Adrenal gland (tissue), 12 donors: ENCODE data around the gene IGF2R. TPM values are rescaled to one million over a fixed set of nuclear protein-coding genes. Genes with fewer than 3 reads are reported as not detected.

Experiments
- DNase-seq, 7 donors: peaks; one replicate each; pipeline ENCODE4 v3.0.0-alpha.2; 2019 to 2020
- H3K27ac ChIP-seq, 5 donors: fragments of 200-600 bp; sonication (generic) in 4 of 5; 1 replicate in 3 of 5; 2 replicates in 2 of 5; pipeline versions ENCODE4 v1.5.1 to v1.8.0; 2016 to 2020; ENCODE audit warnings: mild to moderate bottlenecking in 1 of 5
- H3K27me3 ChIP-seq: fragments of 200-600 bp; 2 replicates; pipeline ENCODE4 v1.8.0; 2021
- H3K36me3 ChIP-seq, 2 donors: fragments of 200-600 bp; replicated peaks in 1 of 2; 1 replicate in 1 of 2; 2 replicates in 1 of 2; pipeline versions ENCODE4 v1.5.1 to v1.8.0; 2018 to 2022
- H3K4me1 ChIP-seq, 2 donors: fragments of 200-600 bp; replicated peaks in 1 of 2; 1 replicate in 1 of 2; 2 replicates in 1 of 2; pipeline versions ENCODE4 v1.5.1 to v1.8.0; 2018 to 2021
- H3K4me3 ChIP-seq, 4 donors: fragments of 200-600 bp; sonication (generic) in 3 of 4; one replicate each; pipeline ENCODE4 v1.5.1; 2016 to 2018
- H3K9me3 ChIP-seq, 3 donors: fragments of 200-600 bp; sonication (generic) in 1 of 3; replicated peaks in 1 of 3; 1 replicate in 2 of 3; 2 replicates in 1 of 3; pipeline versions ENCODE4 v1.5.1 to v1.8.0; 2016 to 2021
- POLR2A ChIP-seq, 2 donors: fragments of 450-650 bp; IDR thresholded peaks; one replicate each; pipeline ENCODE4 v1.6.1; 2017; ENCODE audit warnings: antibody characterized with exemption in 2 of 2, mild to moderate bottlenecking in 2 of 2, moderate library complexity in 1 of 2
- WGBS, 4 donors: extraction: QIAGEN DNeasy Blood & Tissue Kit in 2 of 4; methylation state at CpG; one replicate each; pipeline versions ENCODE4 v1.1.5 to v1.1.7; 2013 to 2017; 5-methylcytosine and 5-hydroxymethylcytosine counted together
- intact Hi-C, 2 donors: fragments of 100-400 bp; cut with DNase I; formaldehyde crosslinking; loops; one replicate each; pipeline versions ENCODE4 v1.14.1 to v1.15.0; 2022 to 2023
- polyA plus RNA-seq, 3 donors: library from polyadenylated mRNA; stranded (reverse); fragments of 200-250 nt in 2 of 3; fragments of 350-450 nt in 1 of 3; fragmentation: Illumina TruSeq in 1 of 3; extraction: RNeasy Lipid Tissue Mini Kit (QIAGEN cat#74804) in 1 of 3; gene quantifications; one replicate each; pipeline ENCODE4 v1.2.3, GENCODE V29; 2013 to 2014
- total RNA-seq, 9 donors: library from RNA; depleted of rRNA in 4 of 9; stranded (reverse); fragments of >200 nt in 4 of 9; fragments of 120-200 nt in 1 of 9; fragmentation: NEBNext Ultra II Directional in 1 of 9; extraction: Animal tissue kit (Norgen Biotek cat#: 25700) in 1 of 9; gene quantifications; one replicate each; pipeline versions ENCODE4 v1.1.0 to v1.2.4, GENCODE V29; 2013 to 2023
- TF ChIP-seq, protein P1 (sequence below), 6 experiments: fragments of 450-650 bp in 4 of 6; fragments of 200-600 bp in 2 of 6; sonication (generic) in 1 of 6; IDR thresholded peaks; 1 replicate in 5 of 6; 2 replicates in 1 of 6; pipeline versions ENCODE4 v1.5.1 to v1.8.0; 2016 to 2021; ENCODE audit warnings: antibody characterized with exemption in 6 of 6, mild to moderate bottlenecking in 2 of 6, moderate library complexity in 1 of 6
- donor health status: healthy with polysubstance abuse.
- donor health status: Bipolar disorder and iron deficiency.
- donor health status: DM: yes; HTN: yes; CAD: no.
- donor health status: DM: no; HTN: no; CAD: no.
- donor health status: DM: no; HTN: no; CAD: no.
- donor health status: DM: yes; HTN: yes; CAD: no.

IGF2R gene
- total and polyA plus RNA-seq, 12 donors, result 17.1 to 154 (median 89.8) TPM

DNA sequence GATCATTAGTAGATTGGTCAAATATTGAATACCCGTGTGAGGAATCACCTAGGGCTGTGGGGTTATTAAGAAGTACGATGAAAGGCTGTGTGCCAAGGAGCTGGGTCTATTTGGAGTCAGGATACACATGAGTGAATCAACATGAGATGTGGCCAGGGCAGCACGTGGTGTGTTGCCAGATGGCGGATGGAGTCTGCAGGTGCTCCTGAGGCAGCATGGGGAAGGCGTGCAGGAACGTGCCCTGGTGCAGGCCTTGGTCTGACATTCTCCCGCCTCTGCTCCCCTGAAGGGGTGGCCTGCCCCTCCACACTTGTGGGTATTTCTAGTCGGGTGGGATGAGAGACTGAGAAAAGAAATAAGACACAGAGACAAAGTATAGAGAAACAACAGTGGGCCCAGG, 113.7 kb downstream of the IGF2R start:
- intact Hi-C loops, result loop anchor here (5.0 to 10.0 kb wide), 2 partner anchors 220 to 372 kb away; no protein-coding TSS in a partner anchor
- no peak overlapping the region for H3K27ac ChIP-seq
- no peaks in the 10 kb centered on the region for H3K27me3 ChIP-seq
- 83 to 93% (median 90%) methylated on average over 8 of the region's 8 CpGs for WGBS, 4 donors
- no peak for DNase-seq
- H3K4me1 ChIP-seq, result no peaks in the 10 kb centered on the region
- no peaks in the 10 kb centered on the region for H3K9me3 ChIP-seq
- no peak overlapping the region for H3K4me3 ChIP-seq
- H3K36me3 ChIP-seq, result peaks cover 0 to 96% of the 10 kb centered on the region in 2 donors
- TF ChIP-seq, protein P1, sequence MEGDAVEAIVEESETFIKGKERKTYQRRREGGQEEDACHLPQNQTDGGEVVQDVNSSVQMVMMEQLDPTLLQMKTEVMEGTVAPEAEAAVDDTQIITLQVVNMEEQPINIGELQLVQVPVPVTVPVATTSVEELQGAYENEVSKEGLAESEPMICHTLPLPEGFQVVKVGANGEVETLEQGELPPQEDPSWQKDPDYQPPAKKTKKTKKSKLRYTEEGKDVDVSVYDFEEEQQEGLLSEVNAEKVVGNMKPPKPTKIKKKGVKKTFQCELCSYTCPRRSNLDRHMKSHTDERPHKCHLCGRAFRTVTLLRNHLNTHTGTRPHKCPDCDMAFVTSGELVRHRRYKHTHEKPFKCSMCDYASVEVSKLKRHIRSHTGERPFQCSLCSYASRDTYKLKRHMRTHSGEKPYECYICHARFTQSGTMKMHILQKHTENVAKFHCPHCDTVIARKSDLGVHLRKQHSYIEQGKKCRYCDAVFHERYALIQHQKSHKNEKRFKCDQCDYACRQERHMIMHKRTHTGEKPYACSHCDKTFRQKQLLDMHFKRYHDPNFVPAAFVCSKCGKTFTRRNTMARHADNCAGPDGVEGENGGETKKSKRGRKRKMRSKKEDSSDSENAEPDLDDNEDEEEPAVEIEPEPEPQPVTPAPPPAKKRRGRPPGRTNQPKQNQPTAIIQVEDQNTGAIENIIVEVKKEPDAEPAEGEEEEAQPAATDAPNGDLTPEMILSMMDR (IDR thresholded peaks at IDR 0.05), result no peak
- no peak for TF ChIP-seq POLR2A (IDR thresholded peaks at IDR 0.05)

DNA sequence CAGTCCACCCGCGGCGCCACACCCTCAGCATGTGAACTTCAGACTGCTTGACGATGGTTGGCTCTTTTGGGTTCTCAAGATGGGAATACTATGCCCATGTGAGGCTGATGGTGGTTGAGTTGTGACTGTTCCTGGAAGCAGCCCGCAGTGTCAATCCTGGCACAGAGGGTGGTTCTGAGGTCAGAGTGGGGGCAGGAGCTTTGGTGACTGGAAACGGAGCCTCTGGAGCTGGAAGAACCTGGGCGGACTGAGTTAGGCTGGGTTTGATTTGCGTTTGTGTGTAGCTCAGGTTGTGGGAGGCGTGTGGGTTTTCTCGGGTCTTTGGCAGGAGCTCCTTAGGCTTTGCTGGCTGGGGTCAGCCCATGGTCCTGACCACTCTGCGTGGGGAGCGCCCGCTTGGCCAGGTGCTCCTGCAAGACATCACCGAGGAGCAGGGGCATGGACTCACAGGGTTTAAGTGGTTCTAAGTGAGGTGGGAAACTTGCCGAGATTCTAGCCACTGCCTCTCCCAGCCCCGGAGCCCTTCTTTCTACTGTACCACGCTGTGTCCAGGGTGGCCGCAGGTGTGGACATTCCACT, 115.4 kb downstream of the IGF2R start:
- intact Hi-C loops, result loop anchor here (5.0 to 10.0 kb wide), 2 partner anchors 222 to 371 kb away; no protein-coding TSS in a partner anchor
- no peak overlapping the region for H3K27ac ChIP-seq
- WGBS, 4 donors, result 90 to 97% (median 92%) methylated on average over 9 to 18 of the region's 18 CpGs
- H3K9me3 ChIP-seq, result no peaks in the 10 kb centered on the region
- peaks cover 0 to 97% of the 10 kb centered on the region in 2 donors for H3K36me3 ChIP-seq
- no peak for DNase-seq
- TF ChIP-seq, protein P1 (IDR thresholded peaks at IDR 0.05), result no peak
- no peak for TF ChIP-seq POLR2A (IDR thresholded peaks at IDR 0.05)
- no peaks in the 10 kb centered on the region for H3K27me3 ChIP-seq
- H3K4me3 ChIP-seq, result no peak overlapping the region
- peaks cover 0 to 4% of the 10 kb centered on the region in 2 donors for H3K4me1 ChIP-seq

GRCh38 chr6:160085226-160085625, 116.3 kb downstream of the IGF2R start:
- no peak for TF ChIP-seq POLR2A (IDR thresholded peaks at IDR 0.05)
- TF ChIP-seq, protein P1 (IDR thresholded peaks at IDR 0.05), result no peak
- H3K9me3 ChIP-seq, result no peaks in the 10 kb centered on the region
- H3K4me1 ChIP-seq, result peaks cover 0 to 4% of the 10 kb centered on the region in 2 donors
- H3K36me3 ChIP-seq, result peaks cover 0 to 97% of the 10 kb centered on the region in 2 donors
- H3K27me3 ChIP-seq, result no peaks in the 10 kb centered on the region
- no peak overlapping the region for H3K4me3 ChIP-seq
- H3K27ac ChIP-seq, result no peak overlapping the region
- no peak for DNase-seq
- WGBS, 4 donors, result 75 to 87% (median 81%) methylated on average over 5 of the region's 5 CpGs
- intact Hi-C loops, result loop anchor here in 1 of 2 donors (10.0 kb wide), 1 partner anchor 370 kb away; no protein-coding TSS in a partner anchor

GRCh38 chr6:160085713-160086505, 117.0 kb downstream of the IGF2R start:
- DNase-seq, result no peak
- Histone ChIP-seq H3K27ac (no peak overlapping the region), H3K9me3 (no peaks in the 10 kb centered on the region), H3K27me3 (no peaks in the 10 kb centered on the region), H3K4me1 (peaks cover 0 to 4% of the 10 kb centered on the region in 2 donors), H3K36me3 (peaks cover 0 to 97% of the 10 kb centered on the region in 2 donors), H3K4me3 (no peak overlapping the region)
- TF ChIP-seq, protein P1 (IDR thresholded peaks at IDR 0.05), result no peak
- 90 to 93% (median 91%) methylated on average over 12 to 15 of the region's 15 CpGs for WGBS, 4 donors
- intact Hi-C loops, result loop anchor here in 1 of 2 donors (10.0 kb wide), 1 partner anchor 369 kb away; no protein-coding TSS in a partner anchor
